T-cell (primary cell): ENCODE data around the gene ZNF487. TPM values are rescaled to one million over a fixed set of nuclear protein-coding genes. Genes with fewer than 3 reads are reported as not detected.

Source experiments
- ATAC-seq, 4 experiments: fragments of 200-7000 bp in 3 of 4; fragments of 150-1000 bp in 1 of 4; cut with Tn5 transposase; replicated peaks in 1 of 4; 1 replicate in 3 of 4; 2 replicates in 1 of 4; pipeline ENCODE4 v1.10.0; 2021; ENCODE audit warnings: moderate library complexity in 3 of 4, mild to moderate bottlenecking in 2 of 4, moderate number of reproducible peaks in 1 of 4
- CTCF ChIA-PET, 2 donors: fragments of 300-600 bp; sonication (Branson Sonifier 250); formaldehyde crosslinking; loops; one replicate each; lab custom pipeline; 2022; ENCODE audit warnings: antibody characterized with exemption in 2 of 2; lab: Charles Lee
- POLR2A ChIA-PET, 2 donors: fragments of 300-600 bp; sonication (Branson Sonifier 250); formaldehyde crosslinking; loops; one replicate each; lab custom pipeline; 2022; ENCODE audit warnings: antibody characterized with exemption in 2 of 2; lab: Charles Lee
- DNase-seq, 35 experiments: peaks; one replicate each; pipeline versions ENCODE4 v3.0.0 to v3.0.0-alpha.2; 2013 to 2023
- H3K27ac ChIP-seq: one replicate; pipeline ENCODE4 v1.5.1; 2013; ENCODE audit warnings: low read length
- H3K27me3 ChIP-seq, 2 experiments: replicated peaks in 1 of 2; 1 replicate in 1 of 2; 2 replicates in 1 of 2; pipeline versions ENCODE4 v1.6.1 to v1.7.0; 2013; ENCODE audit warnings: low read length in 1 of 2, mixed read lengths in 1 of 2; ENCODE audit not compliant: control insufficient read depth in 2 of 2, insufficient read depth in 2 of 2; ENCODE audit errors: extremely low read depth in 1 of 2
- H3K36me3 ChIP-seq, 2 donors: 1 replicate in 1 of 2; 2 replicates in 1 of 2; pipeline versions ENCODE4 v1.6.1 to v1.7.0; 2013; ENCODE audit warnings: low read length in 1 of 2; ENCODE audit not compliant: control insufficient read depth in 2 of 2, insufficient read depth in 1 of 2; ENCODE audit errors: extremely low read depth in 1 of 2
- H3K4me1 ChIP-seq, 2 experiments: 1 replicate in 1 of 2; 2 replicates in 1 of 2; pipeline versions ENCODE4 v1.6.1 to v1.7.0; 2013; ENCODE audit warnings: low read length in 2 of 2, mixed read lengths in 1 of 2; ENCODE audit not compliant: insufficient read depth in 2 of 2, control insufficient read depth in 1 of 2; ENCODE audit errors: extremely low read depth in 1 of 2
- H3K4me3 ChIP-seq, 2 donors: 1 replicate in 1 of 2; 2 replicates in 1 of 2; pipeline versions ENCODE4 v1.5.1 to v1.7.0; 2013; ENCODE audit warnings: mild to moderate bottlenecking in 2 of 2, low read length in 1 of 2, moderate library complexity in 1 of 2; ENCODE audit not compliant: control insufficient read depth in 1 of 2; ENCODE audit errors: extremely low read depth in 1 of 2
- H3K9me3 ChIP-seq: 2 replicates; pipeline ENCODE4 v1.7.0; 2013
- H3K27ac Mint-ChIP-seq, 2 donors: one replicate each; pipeline ENCODE4 v1.8.0; 2020 to 2021; ENCODE audit warnings: mild to moderate bottlenecking in 2 of 2, mixed read lengths in 2 of 2
- H3K27me3 Mint-ChIP-seq, 2 donors: one replicate each; pipeline ENCODE4 v1.8.0; 2021 to 2022; ENCODE audit warnings: mixed read lengths in 2 of 2
- H3K36me3 Mint-ChIP-seq: one replicate; pipeline ENCODE4 v1.8.0; 2021; ENCODE audit warnings: mixed read lengths
- H3K4me1 Mint-ChIP-seq, 3 donors: one replicate each; pipeline ENCODE4 v1.8.0; 2020 to 2022; ENCODE audit warnings: mixed read lengths in 3 of 3, mild to moderate bottlenecking in 1 of 3
- H3K4me3 Mint-ChIP-seq, 3 donors: one replicate each; pipeline ENCODE4 v1.8.0; 2020 to 2022; ENCODE audit warnings: mild to moderate bottlenecking in 3 of 3, mixed read lengths in 3 of 3, moderate library complexity in 3 of 3
- H3K9me3 Mint-ChIP-seq, 3 donors: one replicate each; pipeline ENCODE4 v1.8.0; 2020 to 2022; ENCODE audit warnings: mixed read lengths in 3 of 3
- WGBS: methylation state at CpG from one replicate; pipeline ENCODE4 v1.1.5; 2013; ENCODE audit warnings: missing lambda C conversion rate; ENCODE audit not compliant: insufficient coverage; 5-methylcytosine and 5-hydroxymethylcytosine counted together
- total RNA-seq, 35 experiments: library from RNA in 6 of 35; stranded (reverse) in 6 of 35; fragments of 120-200 nt in 1 of 35; gene quantifications; one replicate each; pipeline versions ENCODE4 v1.2.1 to v1.2.4 and lab custom pipeline; 2013 to 2026

ZNF487 gene
- total RNA-seq, 5 donors from 2014 or later (not counting 1 experiment from before 2014, with no cell fraction given) = 3.2 to 8.5 (median 5.2) TPM

DNA sequence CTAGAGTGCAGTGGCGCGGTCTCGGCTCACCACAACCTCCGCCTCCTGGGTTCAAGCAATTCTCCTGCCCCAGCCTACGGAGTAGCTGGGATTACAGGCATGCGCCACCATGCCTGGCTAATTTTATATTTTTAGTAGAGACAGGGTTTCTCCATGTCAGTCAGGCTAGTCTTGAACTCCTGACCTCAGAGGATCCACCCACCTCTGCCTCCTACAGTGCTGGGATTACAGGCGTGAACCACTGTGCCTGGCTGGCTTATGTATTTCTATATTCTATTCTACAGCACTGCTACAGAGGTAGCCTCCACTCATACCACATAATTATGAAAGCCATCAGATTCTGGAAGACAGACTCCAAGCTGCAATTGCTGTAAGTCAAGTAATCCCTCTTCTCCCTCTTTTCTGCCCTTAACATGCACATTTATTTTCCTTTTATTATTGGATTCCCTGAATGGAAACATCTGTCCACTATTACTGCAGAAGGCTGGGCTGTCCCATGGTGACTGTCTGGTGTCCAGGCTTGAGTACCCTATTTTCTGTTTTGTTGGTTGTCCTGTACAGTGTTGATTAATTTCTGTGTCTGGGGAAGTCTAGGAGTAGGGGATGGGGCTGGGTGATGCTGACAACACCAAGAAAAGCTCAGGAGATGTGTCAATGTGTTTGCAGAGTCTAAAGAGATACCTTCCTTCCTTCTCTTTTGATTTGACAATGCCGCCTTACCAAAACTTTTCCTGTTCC lies 5.8 kb upstream of the ZNF487 start:
- no peaks in the 10 kb centered on the region for H3K27me3 Mint-ChIP-seq
- H3K4me1 Mint-ChIP-seq = peaks cover 13 to 22% (median 15%) of the 10 kb centered on the region in 3 donors
- Histone ChIP-seq H3K4me3 (no peak overlapping the region), H3K27ac (no peak overlapping the region), H3K9me3 (no peaks in the 10 kb centered on the region), H3K4me1 (peaks cover 4 to 27% of the 10 kb centered on the region in 2 experiments), H3K36me3 (peaks cover 0 to 3% of the 10 kb centered on the region in 2 donors), H3K27me3 (no peaks in the 10 kb centered on the region)
- DNase-seq (no peak), ATAC-seq (no peak)
- H3K4me3 Mint-ChIP-seq = no peak overlapping the region
- ChIA-PET CTCF (interaction anchor here in 1 of 2 donors (0.5 kb wide), 1 partner anchor 37 kb away, joined by 3 read pairs; no protein-coding TSS in a partner anchor), POLR2A (interaction anchor here in 1 of 2 donors (0.5 to 0.6 kb wide), 2 partner anchors 12 to 123 kb away, joined by 4 to 6 read pairs; no protein-coding TSS in a partner anchor)
- H3K27ac Mint-ChIP-seq = peak overlapping the region in 1 of 2 donors; percentile 71
- 86% methylated on average over 1 of the region's 8 CpGs for WGBS
- no peaks in the 10 kb centered on the region for H3K36me3 Mint-ChIP-seq
- no peaks in the 10 kb centered on the region for H3K9me3 Mint-ChIP-seq

DNA sequence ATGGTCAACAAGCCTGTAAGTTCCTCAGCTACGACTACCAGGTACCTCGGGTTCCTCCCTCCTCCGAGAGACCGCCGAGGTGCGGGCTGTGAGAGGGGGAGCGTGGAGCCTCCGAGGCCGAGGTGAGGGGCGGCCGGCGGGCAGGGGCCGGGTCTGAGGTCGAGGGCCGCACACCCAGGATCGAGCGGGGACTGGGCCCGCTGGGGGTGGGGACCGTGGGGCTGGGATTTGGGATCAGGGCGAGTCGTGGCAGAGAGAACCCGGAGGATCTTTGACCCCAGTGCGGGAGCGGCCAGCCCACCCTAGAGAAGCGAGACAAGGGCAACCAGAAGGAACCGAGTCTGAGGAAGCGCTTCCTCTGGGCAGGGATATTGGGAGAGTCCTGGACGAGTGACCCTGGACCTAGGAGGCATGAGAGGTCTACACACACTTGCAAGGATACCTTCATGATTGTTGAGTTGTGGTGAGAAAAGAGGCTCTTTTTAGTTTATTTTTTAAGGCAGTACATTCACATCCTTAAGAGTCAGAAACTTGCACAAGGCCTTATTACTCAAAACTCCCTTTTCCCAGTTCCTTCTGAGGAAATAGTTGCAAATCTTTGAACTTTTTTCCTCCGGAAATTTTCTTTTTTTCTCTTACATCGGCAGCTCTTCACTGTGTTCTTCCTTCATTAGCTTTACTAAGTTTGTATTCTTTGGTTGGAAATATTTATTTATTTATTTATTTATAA lies 395 bp downstream of the ZNF487 start:
- Histone ChIP-seq H3K9me3 (no peaks in the 10 kb centered on the region), H3K4me1 (peaks cover 4 to 25% of the 10 kb centered on the region in 2 experiments), H3K36me3 (peaks cover 0 to 3% of the 10 kb centered on the region in 2 donors), H3K27me3 (no peaks in the 10 kb centered on the region), H3K27ac (peak overlapping the region; percentile 89), H3K4me3 (peak overlapping the region; percentile 72 to 92)
- Mint-ChIP-seq H3K9me3 (no peaks in the 10 kb centered on the region), H3K4me3 (peak overlapping the region; percentile 95 to 96 (median 95)), H3K27me3 (no peaks in the 10 kb centered on the region), H3K36me3 (no peaks in the 10 kb centered on the region), H3K4me1 (peaks cover 16 to 32% (median 18%) of the 10 kb centered on the region in 3 donors), H3K27ac (peak overlapping the region; percentile 90 to 99)
- ChIA-PET CTCF (interaction anchor here in 1 of 2 donors (1.0 kb wide), 1 partner anchor 30 kb away, joined by 3 read pairs; no protein-coding TSS in a partner anchor), POLR2A (interaction anchor here (0.6 to 1.8 kb wide), 7 partner anchors 12 to 298 kb away, joined by 3 to 6 read pairs (median 4); no protein-coding TSS in a partner anchor)
- no peak for ATAC-seq
- DNase-seq = no peak
- WGBS = 6% methylated on average over 21 of the region's 30 CpGs

DNA sequence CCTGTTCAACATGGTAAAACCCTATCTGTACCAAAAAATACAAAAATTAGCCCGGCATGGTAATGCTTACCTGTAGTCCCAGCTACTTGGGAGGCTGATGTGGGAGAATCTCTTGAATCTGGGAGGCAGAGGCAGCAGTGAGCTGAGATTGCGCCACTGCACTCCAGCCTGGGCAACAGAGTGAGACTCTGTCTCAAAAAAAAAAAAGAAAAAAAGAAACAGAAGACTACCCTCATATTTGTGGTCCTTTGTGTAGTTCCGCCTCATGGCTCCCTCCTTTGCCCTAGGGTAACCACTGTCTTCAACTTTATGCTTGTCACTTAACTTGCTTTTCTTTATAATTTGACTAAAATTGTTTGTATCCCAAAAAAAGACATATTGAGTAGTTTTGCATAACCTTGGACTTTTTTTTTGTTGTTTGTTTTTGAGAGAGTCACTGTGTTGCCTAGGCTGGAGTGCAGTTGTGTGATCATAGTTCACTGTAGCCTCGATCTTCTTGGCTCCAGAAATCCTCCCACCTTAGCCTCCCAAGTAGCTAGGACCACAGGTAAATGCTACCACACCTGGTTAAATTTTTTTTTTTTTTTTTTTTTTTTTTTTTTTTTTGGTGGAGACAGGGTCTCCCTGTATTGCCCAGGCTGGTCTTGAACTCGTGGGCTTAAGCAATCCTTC lies 3.7 kb downstream of the ZNF487 start:
- Mint-ChIP-seq H3K4me1 (peaks cover 16 to 36% (median 28%) of the 10 kb centered on the region in 3 donors), H3K27me3 (no peaks in the 10 kb centered on the region), H3K9me3 (no peaks in the 10 kb centered on the region), H3K4me3 (no peak overlapping the region), H3K36me3 (peaks cover 7% of the 10 kb centered on the region), H3K27ac (peak overlapping the region in 1 of 2 donors; percentile 66)
- Histone ChIP-seq H3K27ac (no peak overlapping the region), H3K36me3 (no peaks in the 10 kb centered on the region), H3K4me3 (no peak overlapping the region), H3K4me1 (peaks cover 4 to 24% of the 10 kb centered on the region in 2 experiments), H3K9me3 (no peaks in the 10 kb centered on the region), H3K27me3 (no peaks in the 10 kb centered on the region)
- DNase-seq (no peak), ATAC-seq (no peak)
- WGBS = 71% methylated on average over 1 of the region's 5 CpGs
- POLR2A ChIA-PET = interaction anchor here in 1 of 2 donors (0.6 kb wide), 1 partner anchor 11 kb away, joined by 6 read pairs; no protein-coding TSS in a partner anchor
- CTCF ChIA-PET = interaction anchor here in 1 of 2 donors (0.6 kb wide), 1 partner anchor 210 kb away, joined by 6 read pairs; no protein-coding TSS in a partner anchor

GRCh38 chr10:43444323-43444722 lies 7.4 kb downstream of the ZNF487 start:
- Histone ChIP-seq H3K4me3 (no peak overlapping the region), H3K4me1 (peaks cover 0 to 3% of the 10 kb centered on the region in 2 experiments), H3K27me3 (no peaks in the 10 kb centered on the region), H3K27ac (no peak overlapping the region), H3K9me3 (no peaks in the 10 kb centered on the region), H3K36me3 (no peaks in the 10 kb centered on the region)
- ChIA-PET POLR2A (interaction anchor here (0.6 to 0.7 kb wide), 5 partner anchors 43 to 634 kb away, joined by 3 to 4 read pairs (median 4); no protein-coding TSS in a partner anchor), CTCF (interaction anchor here in 1 of 2 donors (0.7 kb wide), 1 partner anchor 53 kb away, joined by 3 read pairs; no protein-coding TSS in a partner anchor)
- no peak for ATAC-seq
- H3K9me3 Mint-ChIP-seq = no peaks in the 10 kb centered on the region
- peaks cover 3 to 16% (median 12%) of the 10 kb centered on the region in 3 donors for H3K4me1 Mint-ChIP-seq
- H3K4me3 Mint-ChIP-seq = no peak overlapping the region
- no peaks in the 10 kb centered on the region for H3K27me3 Mint-ChIP-seq
- 80% methylated on average over 3 of the region's 7 CpGs for WGBS
- peaks cover 12% of the 10 kb centered on the region for H3K36me3 Mint-ChIP-seq
- H3K27ac Mint-ChIP-seq = peak overlapping the region in 1 of 2 donors; percentile 31
- no peak for DNase-seq

DNA sequence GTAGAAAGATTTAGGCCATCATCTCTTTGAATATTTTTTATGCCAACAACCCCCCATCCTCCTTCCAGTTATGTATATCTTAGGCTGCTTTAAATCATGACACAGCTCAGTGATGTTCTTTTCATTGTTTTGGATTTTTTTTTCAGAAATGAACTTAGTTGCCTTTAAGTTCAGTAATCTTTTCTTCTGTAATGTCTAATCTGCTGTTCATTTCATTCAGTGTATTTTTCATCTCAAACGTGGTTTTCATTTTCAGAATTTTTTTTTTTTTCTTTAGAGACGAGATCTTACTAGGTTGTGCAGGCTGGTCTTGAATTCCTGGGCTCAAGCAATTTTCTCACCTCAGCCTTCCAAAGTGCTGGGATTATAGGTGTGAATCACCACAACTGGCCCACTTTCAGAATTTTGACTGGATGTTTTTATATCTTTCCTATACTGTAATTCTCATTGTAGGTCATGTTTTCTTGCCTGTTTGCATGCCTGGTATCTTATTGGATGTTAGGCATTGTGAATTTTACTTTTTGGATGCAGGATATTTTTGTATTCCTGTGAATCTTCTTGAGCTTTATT lies 8.1 kb downstream of the ZNF487 start:
- Histone ChIP-seq H3K27ac (peak overlapping the region; percentile 20), H3K9me3 (no peaks in the 10 kb centered on the region), H3K4me1 (peaks cover 0 to 3% of the 10 kb centered on the region in 2 experiments), H3K4me3 (no peak overlapping the region), H3K36me3 (no peaks in the 10 kb centered on the region), H3K27me3 (no peaks in the 10 kb centered on the region)
- no peaks in the 10 kb centered on the region for H3K9me3 Mint-ChIP-seq
- H3K27me3 Mint-ChIP-seq = no peaks in the 10 kb centered on the region
- H3K27ac Mint-ChIP-seq = peak overlapping the region in 1 of 2 donors; percentile 55
- H3K4me3 Mint-ChIP-seq = peak overlapping the region in 1 of 3 donors; percentile 18
- ATAC-seq (no peak), DNase-seq (no peak)
- H3K36me3 Mint-ChIP-seq = peaks cover 12% of the 10 kb centered on the region
- POLR2A ChIA-PET = interaction anchor here (0.6 to 0.7 kb wide), 5 partner anchors 44 to 635 kb away, joined by 3 to 4 read pairs (median 4); no protein-coding TSS in a partner anchor
- H3K4me1 Mint-ChIP-seq = peaks cover 3 to 13% (median 12%) of the 10 kb centered on the region in 3 donors
- no CpG with 5 or more reads among the region's 2 CpGs for WGBS
- CTCF ChIA-PET = interaction anchor here in 1 of 2 donors (0.7 kb wide), 1 partner anchor 54 kb away, joined by 3 read pairs; no protein-coding TSS in a partner anchor
